Inferior parietal cortex (tissue), 1 donor: Measurements from ENCODE around the gene RIPPLY1.

Experiments
- DNase-seq: peaks from one replicate; pipeline ENCODE4 v3.0.0-alpha.2; 2016; ENCODE audit errors: extremely low spot score

Gene RIPPLY1

GRCh38 chrX:106903291-106903824, at the start of gene RIPPLY1:
RIPPLY1 (minus strand) TSS chrX:106903341; CDS start chrX:106903287, 54 bp downstream.
- no peak for DNase-seq

GRCh38 chrX:106952538-106952937, 49.4 kb upstream of the RIPPLY1 start:
- DNase-seq: no peak

- DNase-seq: no peak
These were observed 48.9 kb upstream of the RIPPLY1 start for GRCh38 chrX:106952089-106952488.

GRCh38 chrX:106951230-106951629, 48.1 kb upstream of the RIPPLY1 start:
- DNase-seq: no peak

- DNase-seq: no peak
These were observed 47.2 kb upstream of the RIPPLY1 start for GRCh38 chrX:106950381-106950780.

GRCh38 chrX:106949366-106949765, 46.2 kb upstream of the RIPPLY1 start:
- no peak for DNase-seq

- no peak for DNase-seq
These were observed 45.5 kb upstream of the RIPPLY1 start for GRCh38 chrX:106948641-106949040.

- no peak for DNase-seq
These were observed 43.3 kb upstream of the RIPPLY1 start for GRCh38 chrX:106946464-106946863.

GRCh38 chrX:106940068-106940467, 36.9 kb upstream of the RIPPLY1 start:
- no peak for DNase-seq

GRCh38 chrX:106939566-106939965, 36.4 kb upstream of the RIPPLY1 start:
- no peak for DNase-seq

- no peak for DNase-seq
These were observed 33.1 kb upstream of the RIPPLY1 start for GRCh38 chrX:106936246-106936645.

GRCh38 chrX:106935175-106935574, 32.0 kb upstream of the RIPPLY1 start:
- no peak for DNase-seq

- DNase-seq: no peak
These were observed 30.4 kb upstream of the RIPPLY1 start for GRCh38 chrX:106933538-106933961.

- DNase-seq: no peak
These were observed 29.9 kb upstream of the RIPPLY1 start for GRCh38 chrX:106932960-106933537.

GRCh38 chrX:106932492-106932923, 29.4 kb upstream of the RIPPLY1 start:
- DNase-seq: no peak

- no peak for DNase-seq
These were observed 28.8 kb upstream of the RIPPLY1 start for GRCh38 chrX:106931831-106932491.

GRCh38 chrX:106928227-106928626, 25.1 kb upstream of the RIPPLY1 start:
- DNase-seq: no peak

GRCh38 chrX:106927700-106928099, 24.6 kb upstream of the RIPPLY1 start:
- no peak for DNase-seq

GRCh38 chrX:106927023-106927422, 23.9 kb upstream of the RIPPLY1 start:
- no peak for DNase-seq

- no peak for DNase-seq
These were observed 18.5 kb upstream of the RIPPLY1 start for GRCh38 chrX:106921637-106922036.

- no peak for DNase-seq
These were observed 16.9 kb upstream of the RIPPLY1 start, which contains the start of gene CLDN2 for GRCh38 chrX:106919932-106920452. CLDN2 (plus strand) TSS chrX:106920402; CDS start chrX:106928229, 7,827 bp downstream.

GRCh38 chrX:106917830-106918500, 14.8 kb upstream of the RIPPLY1 start:
- DNase-seq: no peak
